Osteocyte (in vitro differentiated cells): ENCODE results near the gene LARGE1. TPM values are rescaled to one million over a fixed set of nuclear protein-coding genes. Genes with fewer than 3 reads are reported as not detected.

Source experiments
- DNase-seq: peaks from one replicate; pipeline ENCODE4 v3.0.0; 2021; ENCODE audit warnings: mixed read lengths; ENCODE audit not compliant: unreplicated experiment; ENCODE audit errors: extremely low spot score
- H3K27ac Mint-ChIP-seq: one replicate; pipeline ENCODE4 v1.8.0; 2021; ENCODE audit warnings: mild to moderate bottlenecking, mixed read lengths; ENCODE audit not compliant: unreplicated experiment
- H3K27me3 Mint-ChIP-seq: one replicate; pipeline ENCODE4 v1.8.0; 2021; ENCODE audit warnings: mixed read lengths; ENCODE audit not compliant: unreplicated experiment
- H3K36me3 Mint-ChIP-seq: one replicate; pipeline ENCODE4 v1.8.0; 2021; ENCODE audit warnings: mixed read lengths; ENCODE audit not compliant: unreplicated experiment
- H3K4me1 Mint-ChIP-seq: one replicate; pipeline ENCODE4 v1.8.0; 2021; ENCODE audit warnings: mixed read lengths; ENCODE audit not compliant: unreplicated experiment
- H3K4me3 Mint-ChIP-seq: one replicate; pipeline ENCODE4 v1.8.0; 2021; ENCODE audit warnings: mild to moderate bottlenecking, moderate library complexity, mixed read lengths; ENCODE audit not compliant: unreplicated experiment
- H3K9me3 Mint-ChIP-seq: one replicate; pipeline ENCODE4 v1.8.0; 2021; ENCODE audit warnings: mixed read lengths; ENCODE audit not compliant: unreplicated experiment
- CTCF ChIP-seq: fragments of 200-600 bp; sonication (generic); IDR thresholded peaks from 2 replicates; pipeline ENCODE4 v1.5.0; 2021; ENCODE audit warnings: antibody characterized with exemption, mild to moderate bottlenecking, moderate library complexity
- total RNA-seq: library from RNA; stranded (reverse); gene quantifications from 2 replicates; pipeline ENCODE4 v1.2.1, GENCODE V29; 2021

Gene LARGE1
- total RNA-seq, 1 donor from 2014 or later = 17.6 TPM

- Mint-ChIP-seq H3K9me3 (no peaks in the 10 kb centered on the region), H3K4me3 (no peak overlapping the region), H3K36me3 (no peaks in the 10 kb centered on the region), H3K27ac (no peak overlapping the region), H3K27me3 (no peaks in the 10 kb centered on the region), H3K4me1 (no peaks in the 10 kb centered on the region)
- TF ChIP-seq CTCF = no peak
- no peak for DNase-seq
Observed at GRCh38 chr22:33817512-33818127, 102.7 kb downstream of the LARGE1 start.

- Mint-ChIP-seq H3K4me3 (no peak overlapping the region), H3K36me3 (no peaks in the 10 kb centered on the region), H3K27ac (no peak overlapping the region), H3K27me3 (no peaks in the 10 kb centered on the region), H3K9me3 (no peaks in the 10 kb centered on the region), H3K4me1 (no peaks in the 10 kb centered on the region)
- no peak for DNase-seq
- TF ChIP-seq CTCF = no peak
Observed at GRCh38 chr22:33812360-33812977, 107.8 kb downstream of the LARGE1 start.

- H3K9me3 Mint-ChIP-seq = no peaks in the 10 kb centered on the region
- no peaks in the 10 kb centered on the region for H3K27me3 Mint-ChIP-seq
- no peak overlapping the region for H3K27ac Mint-ChIP-seq
- no peak for TF ChIP-seq CTCF
- DNase-seq = no peak
- H3K4me3 Mint-ChIP-seq = no peak overlapping the region
- no peaks in the 10 kb centered on the region for H3K36me3 Mint-ChIP-seq
- H3K4me1 Mint-ChIP-seq = no peaks in the 10 kb centered on the region
Observed at GRCh38 chr22:33811686-33812085, 108.6 kb downstream of the LARGE1 start.

GRCh38 chr22:33811208-33811607 lies 109.1 kb downstream of the LARGE1 start:
- no peak overlapping the region for H3K27ac Mint-ChIP-seq
- H3K4me1 Mint-ChIP-seq = no peaks in the 10 kb centered on the region
- TF ChIP-seq CTCF = no peak
- no peaks in the 10 kb centered on the region for H3K9me3 Mint-ChIP-seq
- H3K27me3 Mint-ChIP-seq = no peaks in the 10 kb centered on the region
- H3K4me3 Mint-ChIP-seq = no peak overlapping the region
- no peaks in the 10 kb centered on the region for H3K36me3 Mint-ChIP-seq
- DNase-seq = no peak

GRCh38 chr22:33807470-33807869 lies 112.8 kb downstream of the LARGE1 start:
- Mint-ChIP-seq H3K36me3 (no peaks in the 10 kb centered on the region), H3K4me1 (peaks cover 3% of the 10 kb centered on the region), H3K27ac (no peak overlapping the region), H3K9me3 (no peaks in the 10 kb centered on the region), H3K4me3 (no peak overlapping the region), H3K27me3 (no peaks in the 10 kb centered on the region)
- DNase-seq = no peak
- no peak for TF ChIP-seq CTCF
